K562 (cell line): ENCODE measurements around the gene MRFAP1. TPM values are rescaled to one million over a fixed set of nuclear protein-coding genes. Genes with fewer than 3 reads are reported as not detected.

Experiments used
- CBFA2T3 ChIP-seq: fragments of 450-650 bp; IDR thresholded peaks from 2 replicates; pipeline ENCODE4 v1.6.1; 2017
- CBX3 ChIP-seq, 2 experiments: IDR thresholded peaks; 1 replicate in 1 of 2; 2 replicates in 1 of 2; pipeline ENCODE4 v1.6.1; 2012; ENCODE audit warnings: inconsistent platforms in 2 of 2, low read length in 2 of 2, borderline replicate concordance in 1 of 2, control low read depth in 1 of 2
- CXXC5 ChIP-seq: fragments of 250-450 bp; sonication (Bioruptor Pico); IDR thresholded peaks from 2 replicates; pipeline ENCODE4 v1.8.0; 2022; ENCODE audit warnings: inconsistent platforms, mild to moderate bottlenecking, moderate library complexity
- HSF4 ChIP-seq: fragments of 250-450 bp; sonication (Bioruptor Pico); IDR thresholded peaks from 2 replicates; pipeline ENCODE4 v2.1.2; 2022; ENCODE audit warnings: mild to moderate bottlenecking, moderate library complexity, borderline replicate concordance
- JUN ChIP-seq, 2 experiments: sonication (generic) in 1 of 2; formaldehyde crosslinking in 1 of 2; IDR thresholded peaks; 2 replicates each; pipeline versions ENCODE4 v1.6.1 to v1.8.0; 2012 to 2022; ENCODE audit warnings: borderline replicate concordance in 2 of 2, mild to moderate bottlenecking in 2 of 2, improper control_type of control experiment in 1 of 2, low read depth in 1 of 2, low read length in 1 of 2, missing genetic modification reagents in 1 of 2
- MAFG ChIP-seq: fragments of 450-650 bp; conservative IDR thresholded peaks from 2 replicates; pipeline ENCODE4 v1.6.1; 2016; ENCODE audit warnings: missing genetic modification characterization, missing compliant biosample characterization
- MEF2D ChIP-seq: conservative IDR thresholded peaks from 2 replicates; pipeline ENCODE4 v1.6.1; 2016; ENCODE audit warnings: low read depth, missing genetic modification characterization, missing compliant biosample characterization
- MEIS2 ChIP-seq: fragments of 450-650 bp; IDR thresholded peaks from 2 replicates; pipeline ENCODE4 v1.6.1; 2014; ENCODE audit warnings: mild to moderate bottlenecking; ENCODE audit not compliant: partially characterized antibody
- MIER1 ChIP-seq: fragments of 450-650 bp; IDR thresholded peaks from 2 replicates; pipeline ENCODE4 v1.6.1; 2016; ENCODE audit warnings: antibody characterized with exemption, mild to moderate bottlenecking, low read depth
- POLR2AphosphoS2 ChIP-seq: IDR thresholded peaks from 2 replicates; pipeline ENCODE4 v1.6.1; 2012; ENCODE audit warnings: low read length, improper control_type of control experiment
- PTRF ChIP-seq: fragments of 450-650 bp; IDR thresholded peaks from 2 replicates; pipeline ENCODE4 v1.6.1; 2016; ENCODE audit warnings: mild to moderate bottlenecking, missing genetic modification characterization, missing compliant biosample characterization
- TAL1 ChIP-seq: fragments of 450-650 bp; IDR thresholded peaks from 2 replicates; pipeline ENCODE4 v1.6.1; 2016; ENCODE audit warnings: mild to moderate bottlenecking
- ZBTB17 ChIP-seq: fragments of 450-650 bp; formaldehyde crosslinking; IDR thresholded peaks from 2 replicates; pipeline ENCODE4 v1.4.0; 2020; ENCODE audit warnings: mild to moderate bottlenecking
- ZNF24 ChIP-seq: fragments of 450-650 bp; IDR thresholded peaks from 2 replicates; pipeline ENCODE4 v1.6.1; 2016
- ZNF77 ChIP-seq: fragments of 250-450 bp; sonication (Bioruptor Pico); IDR thresholded peaks from 2 replicates; pipeline ENCODE4 v1.5.0; 2020
- polyA plus RNA-seq, 8 experiments: library from polyadenylated mRNA; depleted of rRNA in 4 of 8; stranded (reverse) in 5 of 8; unstranded in 3 of 8; fragments of >200 nt; fragmentation: Nextera tagmentation in 2 of 8; fragmentation: Illumina TruSeq in 1 of 8; extraction: Ambion mirVana in 2 of 8; extraction: Trizol in 1 of 8; gene quantifications; 2 replicates each; pipeline versions ENCODE4 v1.2.1 to v1.2.3, GENCODE V29; 2011 to 2014; ENCODE audit warnings: inconsistent platforms in 1 of 8, missing spikeins in 1 of 8
- total RNA-seq, 7 experiments: library from RNA; depleted of rRNA in 6 of 7; stranded (reverse); fragments of >200 nt in 6 of 7; fragmentation: Illumina TruSeq in 2 of 7; extraction: Trizol in 2 of 7; gene quantifications; 2 replicates each; pipeline versions ENCODE4 v1.2.1 to v1.2.3, GENCODE V29; 2011 to 2021; ENCODE audit warnings: low replicate concordance in 1 of 7
- TF ChIP-seq, protein P1 (sequence below), 2 experiments: fragments of 150-350 bp in 1 of 2; IDR thresholded peaks; 2 replicates each; pipeline ENCODE4 v1.6.1; 2012 to 2016; ENCODE audit warnings: low read depth in 2 of 2, low read length in 2 of 2, mild to moderate bottlenecking in 1 of 2, moderate library complexity in 1 of 2
- TF ChIP-seq, protein P2 (sequence below): fragments of 250-450 bp; sonication (Bioruptor Pico); IDR thresholded peaks from 2 replicates; pipeline ENCODE4 v1.8.0; 2022; ENCODE audit warnings: moderate library complexity, mild to moderate bottlenecking, inconsistent platforms
- TF ChIP-seq, protein P3 (sequence below): fragments of 250-450 bp; sonication (Bioruptor Pico); IDR thresholded peaks from 2 replicates; pipeline ENCODE4 v1.8.0; 2022; ENCODE audit warnings: inconsistent platforms
- TF ChIP-seq, protein P4 (sequence below): fragments of 450-650 bp; IDR thresholded peaks from 2 replicates; pipeline ENCODE4 v1.6.1; 2016; ENCODE audit warnings: missing biosample characterization, missing genetic modification characterization
- TF ChIP-seq, protein P5 (sequence below): fragments of 250-450 bp; sonication (Bioruptor Pico); IDR thresholded peaks from 2 replicates; pipeline ENCODE4 v1.4.0; 2020

The MRFAP1 gene
- total and polyA plus RNA-seq, 9 of the 15 experiments (the other 6 are each of a cell fraction or from before 2014, with no cell fraction given) = 46.0 to 270 (median 151) TPM

DNA sequence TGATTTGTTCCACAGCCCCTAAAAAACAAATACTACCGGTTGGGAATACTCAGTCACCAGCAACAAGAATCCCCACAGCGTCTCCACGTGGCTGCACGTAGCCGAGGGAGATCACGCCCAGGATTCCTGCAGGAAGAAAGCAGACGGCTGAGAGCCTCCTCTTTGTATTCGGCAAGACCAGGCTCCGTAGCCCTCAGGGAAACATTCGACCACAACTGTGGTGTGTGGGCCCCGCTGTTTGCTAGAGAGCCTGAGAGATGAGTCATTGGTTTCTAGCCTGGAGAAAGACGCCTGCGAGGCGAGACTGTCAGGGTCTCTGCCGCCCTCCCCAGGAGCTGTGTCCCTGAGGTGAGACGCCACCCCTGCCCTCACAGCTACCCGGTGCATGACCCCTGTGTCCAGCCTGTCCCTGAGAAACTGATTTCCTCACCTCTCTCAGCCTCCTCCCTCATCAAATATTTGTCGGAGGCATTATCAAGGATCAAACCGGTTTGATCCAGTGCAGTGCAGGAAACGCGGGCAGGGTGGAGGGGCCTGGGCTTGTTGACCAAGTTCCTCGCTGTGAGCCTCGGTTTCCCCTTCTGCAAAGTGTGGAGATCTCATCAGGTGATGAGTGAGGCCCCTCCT lies 48.5 kb downstream of the MRFAP1 start (continued):
- TF ChIP-seq, protein P1, sequence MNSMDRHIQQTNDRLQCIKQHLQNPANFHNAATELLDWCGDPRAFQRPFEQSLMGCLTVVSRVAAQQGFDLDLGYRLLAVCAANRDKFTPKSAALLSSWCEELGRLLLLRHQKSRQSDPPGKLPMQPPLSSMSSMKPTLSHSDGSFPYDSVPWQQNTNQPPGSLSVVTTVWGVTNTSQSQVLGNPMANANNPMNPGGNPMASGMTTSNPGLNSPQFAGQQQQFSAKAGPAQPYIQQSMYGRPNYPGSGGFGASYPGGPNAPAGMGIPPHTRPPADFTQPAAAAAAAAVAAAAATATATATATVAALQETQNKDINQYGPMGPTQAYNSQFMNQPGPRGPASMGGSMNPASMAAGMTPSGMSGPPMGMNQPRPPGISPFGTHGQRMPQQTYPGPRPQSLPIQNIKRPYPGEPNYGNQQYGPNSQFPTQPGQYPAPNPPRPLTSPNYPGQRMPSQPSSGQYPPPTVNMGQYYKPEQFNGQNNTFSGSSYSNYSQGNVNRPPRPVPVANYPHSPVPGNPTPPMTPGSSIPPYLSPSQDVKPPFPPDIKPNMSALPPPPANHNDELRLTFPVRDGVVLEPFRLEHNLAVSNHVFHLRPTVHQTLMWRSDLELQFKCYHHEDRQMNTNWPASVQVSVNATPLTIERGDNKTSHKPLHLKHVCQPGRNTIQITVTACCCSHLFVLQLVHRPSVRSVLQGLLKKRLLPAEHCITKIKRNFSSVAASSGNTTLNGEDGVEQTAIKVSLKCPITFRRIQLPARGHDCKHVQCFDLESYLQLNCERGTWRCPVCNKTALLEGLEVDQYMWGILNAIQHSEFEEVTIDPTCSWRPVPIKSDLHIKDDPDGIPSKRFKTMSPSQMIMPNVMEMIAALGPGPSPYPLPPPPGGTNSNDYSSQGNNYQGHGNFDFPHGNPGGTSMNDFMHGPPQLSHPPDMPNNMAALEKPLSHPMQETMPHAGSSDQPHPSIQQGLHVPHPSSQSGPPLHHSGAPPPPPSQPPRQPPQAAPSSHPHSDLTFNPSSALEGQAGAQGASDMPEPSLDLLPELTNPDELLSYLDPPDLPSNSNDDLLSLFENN (IDR thresholded peaks at IDR 0.05; ENCODE audit: low read depth in 2 of 2, low read length in 2 of 2) = no peak
- TF ChIP-seq ZNF24 = no peak
- TF ChIP-seq HSF4 (CRISPR knock-in tag) = no peak
- TF ChIP-seq MIER1 = no peak
- TF ChIP-seq CBX3 (IDR thresholded peaks at IDR 0.05; ENCODE audit: borderline replicate concordance in 1 of 2, low read length in 2 of 2) = 0 out of 3 replicates have a peak, but pooled peaks of 1 of the 2 experiments have one; percentile 16
- no peak for TF ChIP-seq MAFG (tag)
- TF ChIP-seq JUN (IDR thresholded peaks at IDR 0.05; ENCODE audit: borderline replicate concordance, low read depth, low read length) = peak; percentile 82; the same call in 1 of the 2 replicates
- TF ChIP-seq JUN (CRISPR knock-in tag; IDR thresholded peaks at IDR 0.05; ENCODE audit: borderline replicate concordance) = peak; percentile 90; the same call in 1 of the 2 replicates
- TF ChIP-seq, protein P2, sequence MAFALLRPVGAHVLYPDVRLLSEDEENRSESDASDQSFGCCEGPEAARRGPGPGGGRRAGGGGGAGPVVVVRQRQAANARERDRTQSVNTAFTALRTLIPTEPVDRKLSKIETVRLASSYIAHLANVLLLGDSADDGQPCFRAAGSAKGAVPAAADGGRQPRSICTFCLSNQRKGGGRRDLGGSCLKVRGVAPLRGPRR (CRISPR knock-in tag) = no peak
- no peak for TF ChIP-seq PTRF (tag)
- no peak for TF ChIP-seq POLR2AphosphoS2
- TF ChIP-seq, protein P3, sequence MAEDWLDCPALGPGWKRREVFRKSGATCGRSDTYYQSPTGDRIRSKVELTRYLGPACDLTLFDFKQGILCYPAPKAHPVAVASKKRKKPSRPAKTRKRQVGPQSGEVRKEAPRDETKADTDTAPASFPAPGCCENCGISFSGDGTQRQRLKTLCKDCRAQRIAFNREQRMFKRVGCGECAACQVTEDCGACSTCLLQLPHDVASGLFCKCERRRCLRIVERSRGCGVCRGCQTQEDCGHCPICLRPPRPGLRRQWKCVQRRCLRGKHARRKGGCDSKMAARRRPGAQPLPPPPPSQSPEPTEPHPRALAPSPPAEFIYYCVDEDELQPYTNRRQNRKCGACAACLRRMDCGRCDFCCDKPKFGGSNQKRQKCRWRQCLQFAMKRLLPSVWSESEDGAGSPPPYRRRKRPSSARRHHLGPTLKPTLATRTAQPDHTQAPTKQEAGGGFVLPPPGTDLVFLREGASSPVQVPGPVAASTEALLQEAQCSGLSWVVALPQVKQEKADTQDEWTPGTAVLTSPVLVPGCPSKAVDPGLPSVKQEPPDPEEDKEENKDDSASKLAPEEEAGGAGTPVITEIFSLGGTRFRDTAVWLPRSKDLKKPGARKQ (CRISPR knock-in tag) = no peak
- TF ChIP-seq CBFA2T3 = no peak
- peak; percentile 48 for TF ChIP-seq CXXC5 (CRISPR knock-in tag)
- no peak for TF ChIP-seq MEF2D (tag)
- TF ChIP-seq, protein P4, sequence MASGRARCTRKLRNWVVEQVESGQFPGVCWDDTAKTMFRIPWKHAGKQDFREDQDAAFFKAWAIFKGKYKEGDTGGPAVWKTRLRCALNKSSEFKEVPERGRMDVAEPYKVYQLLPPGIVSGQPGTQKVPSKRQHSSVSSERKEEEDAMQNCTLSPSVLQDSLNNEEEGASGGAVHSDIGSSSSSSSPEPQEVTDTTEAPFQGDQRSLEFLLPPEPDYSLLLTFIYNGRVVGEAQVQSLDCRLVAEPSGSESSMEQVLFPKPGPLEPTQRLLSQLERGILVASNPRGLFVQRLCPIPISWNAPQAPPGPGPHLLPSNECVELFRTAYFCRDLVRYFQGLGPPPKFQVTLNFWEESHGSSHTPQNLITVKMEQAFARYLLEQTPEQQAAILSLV = no peak
- TF ChIP-seq MEIS2 = no peak
- TF ChIP-seq, protein P5, sequence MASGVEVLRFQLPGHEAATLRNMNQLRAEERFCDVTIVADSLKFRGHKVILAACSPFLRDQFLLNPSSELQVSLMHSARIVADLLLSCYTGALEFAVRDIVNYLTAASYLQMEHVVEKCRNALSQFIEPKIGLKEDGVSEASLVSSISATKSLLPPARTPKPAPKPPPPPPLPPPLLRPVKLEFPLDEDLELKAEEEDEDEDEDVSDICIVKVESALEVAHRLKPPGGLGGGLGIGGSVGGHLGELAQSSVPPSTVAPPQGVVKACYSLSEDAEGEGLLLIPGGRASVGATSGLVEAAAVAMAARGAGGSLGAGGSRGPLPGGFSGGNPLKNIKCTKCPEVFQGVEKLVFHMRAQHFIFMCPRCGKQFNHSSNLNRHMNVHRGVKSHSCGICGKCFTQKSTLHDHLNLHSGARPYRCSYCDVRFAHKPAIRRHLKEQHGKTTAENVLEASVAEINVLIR (CRISPR knock-in tag) = no peak
- no peak for TF ChIP-seq ZNF77
- no peak for TF ChIP-seq ZBTB17
- TF ChIP-seq TAL1 = no peak
